H1 (cell line): ENCODE measurements around the gene DISC1. TPM values are rescaled to one million over a fixed set of nuclear protein-coding genes. Genes with fewer than 3 reads are reported as not detected.

Experiments used
- CTCF ChIA-PET: fragments of 300-600 bp; sonication (Branson Sonifier 250); formaldehyde crosslinking; loops from one replicate; lab custom pipeline; 2021; ENCODE audit not compliant: partially characterized antibody; lab: Charles Lee
- POLR2A ChIA-PET: fragments of 300-600 bp; sonication (Branson Sonifier 250); formaldehyde crosslinking; loops from one replicate; lab custom pipeline; 2021; ENCODE audit warnings: inconsistent platforms; ENCODE audit not compliant: partially characterized antibody; lab: Charles Lee
- DNase-seq, 2 experiments: peaks; one replicate each; pipeline versions ENCODE4 v3.0.0 to v3.0.0-alpha.2; 2010 to 2022; ENCODE audit warnings: low spot score in 2 of 2, low read depth in 1 of 2, mixed read lengths in 1 of 2
- FAIRE-seq: peaks from 2 replicates; lab custom pipeline; 2011; peaks lifted over from hg19 to GRCh38; lab: Jason Lieb, UNC
- H2AFZ ChIP-seq: 2 replicates; pipeline ENCODE4 v1.8.1; 2012; ENCODE audit warnings: low read length, inconsistent platforms
- H2AK5ac ChIP-seq: 2 replicates; pipeline ENCODE4 v1.6.1; 2013; ENCODE audit warnings: low read depth, low read length
- H2BK120ac ChIP-seq: replicated peaks from 2 replicates; pipeline ENCODE3; 2013; ENCODE audit warnings: low read depth, low read length, inconsistent platforms
- H2BK12ac ChIP-seq: 2 replicates; pipeline ENCODE4 v1.6.1; 2013; ENCODE audit warnings: low read depth, low read length
- H2BK15ac ChIP-seq: 2 replicates; pipeline ENCODE4 v1.6.1; 2013; ENCODE audit warnings: low read length
- H2BK20ac ChIP-seq: 2 replicates; pipeline ENCODE4 v1.6.1; 2013; ENCODE audit warnings: low read length
- H2BK5ac ChIP-seq: 2 replicates; pipeline ENCODE4 v1.6.1; 2013; ENCODE audit warnings: low read depth, low read length
- H3K14ac ChIP-seq: 2 replicates; pipeline ENCODE4 v1.6.1; 2013; ENCODE audit warnings: inconsistent platforms; ENCODE audit not compliant: insufficient read length
- H3K18ac ChIP-seq: 2 replicates; pipeline ENCODE4 v1.6.1; 2013; ENCODE audit warnings: low read length; ENCODE audit errors: extremely low read depth
- H3K23ac ChIP-seq: 2 replicates; pipeline ENCODE4 v1.6.1; 2013; ENCODE audit warnings: inconsistent platforms; ENCODE audit not compliant: insufficient read length
- H3K23me2 ChIP-seq: 2 replicates; pipeline ENCODE4 v1.6.1; 2013; ENCODE audit warnings: low read depth, low read length
- H3K27ac ChIP-seq: 2 replicates; pipeline ENCODE4 v1.6.1; 2011; ENCODE audit warnings: low read depth, low read length, inconsistent platforms
- H3K27me3 ChIP-seq, 4 experiments: replicated peaks in 1 of 4; 1 replicate in 1 of 4; 2 replicates in 3 of 4; pipeline versions ENCODE4 v1.6.1 to v1.8.1; 2011 to 2013; ENCODE audit warnings: low read length in 3 of 4, mild to moderate bottlenecking in 3 of 4, inconsistent platforms in 2 of 4, mixed read lengths in 2 of 4, moderate library complexity in 1 of 4; ENCODE audit not compliant: control insufficient read depth in 3 of 4, insufficient read depth in 3 of 4; ENCODE audit errors: extremely low read depth in 1 of 4
- H3K36me3 ChIP-seq, 4 experiments: 2 replicates each; pipeline versions ENCODE4 v1.6.1 to v1.8.1; 2011 to 2013; ENCODE audit warnings: mild to moderate bottlenecking in 4 of 4, low read length in 3 of 4, moderate library complexity in 2 of 4, control low read depth in 1 of 4, inconsistent platforms in 1 of 4; ENCODE audit not compliant: insufficient read depth in 4 of 4, control insufficient read depth in 2 of 4
- H3K4ac ChIP-seq: replicated peaks from 2 replicates; pipeline ENCODE3; 2013; ENCODE audit warnings: low read length, low read depth, mixed read lengths, inconsistent platforms; ENCODE audit not compliant: insufficient read length
- H3K4me1 ChIP-seq, 4 experiments: replicated peaks in 1 of 4; 1 replicate in 1 of 4; 2 replicates in 3 of 4; pipeline versions ENCODE4 v1.6.1 to v1.8.1; 2011 to 2013; ENCODE audit warnings: low read length in 3 of 4, inconsistent platforms in 2 of 4, mixed read lengths in 1 of 4; ENCODE audit not compliant: insufficient read depth in 4 of 4, control insufficient read depth in 3 of 4
- H3K4me2 ChIP-seq, 2 experiments: 2 replicates each; pipeline versions ENCODE4 v1.6.1 to v1.8.1; 2011 to 2013; ENCODE audit warnings: low read depth in 2 of 2, low read length in 2 of 2, control low read depth in 1 of 2, inconsistent platforms in 1 of 2, mild to moderate bottlenecking in 1 of 2; ENCODE audit not compliant: insufficient read depth in 1 of 2
- H3K4me3 ChIP-seq, 4 experiments: fragments of 200-600, 300-600 bp in 1 of 4; sonication (generic), shearing (Covaris generic), sonication (Bioruptor Twin) in 1 of 4; 2 replicates each; pipeline versions ENCODE4 v1.5.1 to v1.8.1; 2011 to 2016; ENCODE audit warnings: low read length in 4 of 4, low read depth in 3 of 4, control low read depth in 2 of 4, inconsistent platforms in 2 of 4, mild to moderate bottlenecking in 2 of 4, mixed read lengths in 1 of 4, moderate library complexity in 1 of 4; ENCODE audit not compliant: insufficient read depth in 2 of 4; ENCODE audit errors: extremely low read depth in 1 of 4
- H3K56ac ChIP-seq: replicated peaks from 2 replicates; pipeline ENCODE3; 2013; ENCODE audit warnings: low read depth, mild to moderate bottlenecking, mixed read lengths, low read length, inconsistent platforms; ENCODE audit not compliant: insufficient read length
- H3K79me1 ChIP-seq: 2 replicates; pipeline ENCODE4 v1.6.1; 2013; ENCODE audit warnings: low read depth, low read length, control low read depth
- H3K79me2 ChIP-seq, 2 experiments: 2 replicates each; pipeline versions ENCODE4 v1.6.1 to v1.8.1; 2012 to 2013; ENCODE audit warnings: low read length in 2 of 2, mild to moderate bottlenecking in 2 of 2, inconsistent platforms in 1 of 2; ENCODE audit not compliant: insufficient read depth in 2 of 2, control insufficient read depth in 1 of 2
- H3K9ac ChIP-seq, 4 experiments: replicated peaks in 1 of 4; 1 replicate in 1 of 4; 2 replicates in 3 of 4; pipeline versions ENCODE4 v1.6.1 to v1.8.1; 2011 to 2013; ENCODE audit warnings: low read depth in 3 of 4, low read length in 3 of 4, control low read depth in 2 of 4, mild to moderate bottlenecking in 2 of 4, moderate library complexity in 2 of 4, inconsistent platforms in 1 of 4; ENCODE audit errors: extremely low read depth in 1 of 4
- H3K9me3 ChIP-seq, 2 experiments: 2 replicates each; pipeline versions ENCODE4 v1.6.1 to v1.8.1; 2012 to 2013; ENCODE audit warnings: mild to moderate bottlenecking in 2 of 2, moderate library complexity in 2 of 2, control low read depth in 1 of 2, inconsistent platforms in 1 of 2, low read depth in 1 of 2, low read length in 1 of 2, mixed read lengths in 1 of 2; ENCODE audit not compliant: insufficient read depth in 2 of 2
- H4K20me1 ChIP-seq, 2 experiments: replicated peaks in 1 of 2; 2 replicates each; pipeline versions ENCODE3 to v1.8.1; 2011 to 2013; ENCODE audit warnings: inconsistent platforms in 2 of 2, low read length in 2 of 2, mild to moderate bottlenecking in 1 of 2; ENCODE audit not compliant: insufficient read depth in 2 of 2, control insufficient read depth in 1 of 2
- H4K5ac ChIP-seq: 2 replicates; pipeline ENCODE4 v1.6.1; 2013; ENCODE audit warnings: low read length, low read depth, mixed read lengths, inconsistent platforms; ENCODE audit not compliant: insufficient read length
- H4K8ac ChIP-seq: 2 replicates; pipeline ENCODE4 v1.8.0; 2013; ENCODE audit warnings: mild to moderate bottlenecking, moderate library complexity, low read length, inconsistent platforms; ENCODE audit not compliant: insufficient read depth; ENCODE audit errors: extremely low read depth
- H4K91ac ChIP-seq: replicated peaks from 2 replicates; pipeline ENCODE3; 2013; ENCODE audit warnings: low read length, mixed read lengths, inconsistent platforms; ENCODE audit not compliant: insufficient read length
- BACH1 ChIP-seq: IDR thresholded peaks from 2 replicates; pipeline ENCODE4 v1.6.1; 2012; ENCODE audit warnings: low read length, improper control_type of control experiment
- CTBP2 ChIP-seq: IDR thresholded peaks from 2 replicates; pipeline ENCODE4 v1.7.0; 2011; ENCODE audit warnings: borderline replicate concordance, mild to moderate bottlenecking, moderate library complexity, mixed read lengths, low read length; ENCODE audit not compliant: insufficient read depth, insufficient read length
- KDM4A ChIP-seq: IDR thresholded peaks from one replicate; pipeline ENCODE4 v1.7.1; 2012; ENCODE audit warnings: low read depth, mild to moderate bottlenecking, moderate library complexity, low read length, inconsistent platforms; ENCODE audit not compliant: severe bottlenecking
- KDM5A ChIP-seq: fragments of 200-600 bp; IDR thresholded peaks from 2 replicates; pipeline ENCODE4 v1.7.1; 2012; ENCODE audit warnings: mild to moderate bottlenecking, low read length, inconsistent platforms, mixed read lengths
- MAFK ChIP-seq: IDR thresholded peaks from 2 replicates; pipeline ENCODE4 v1.6.1; 2012; ENCODE audit warnings: low read depth, mild to moderate bottlenecking, improper control_type of control experiment, low read length
- PHF8 ChIP-seq: fragments of 200-600 bp; sonication (generic); conservative IDR thresholded peaks from 2 replicates; pipeline ENCODE4 v1.7.1; 2012; ENCODE audit warnings: low read depth, mild to moderate bottlenecking, inconsistent platforms, low read length, moderate library complexity
- SAP30 ChIP-seq: fragments of 300-600 bp; sonication (generic); IDR thresholded peaks from 2 replicates; pipeline ENCODE4 v1.7.1; 2012; ENCODE audit warnings: low read length, moderate library complexity, mild to moderate bottlenecking, inconsistent platforms; ENCODE audit not compliant: insufficient read depth, insufficient replicate concordance
- SIX5 ChIP-seq: IDR thresholded peaks from 2 replicates; pipeline ENCODE4 v1.6.1; 2011; ENCODE audit warnings: mild to moderate bottlenecking, low read depth, low read length
- SP4 ChIP-seq: IDR thresholded peaks from 2 replicates; pipeline ENCODE4 v1.6.1; 2012; ENCODE audit warnings: low read length, inconsistent platforms
- SUZ12 ChIP-seq: fragments of 200-600 bp; sonication (generic); IDR thresholded peaks from 2 replicates; pipeline ENCODE4 v1.6.1; 2012; ENCODE audit warnings: mild to moderate bottlenecking, inconsistent platforms, low read length, moderate library complexity, mixed read lengths
- TBP ChIP-seq: IDR thresholded peaks from 2 replicates; pipeline ENCODE4 v1.6.1; 2011; ENCODE audit warnings: low read depth, low read length, improper control_type of control experiment
- WGBS, 2 experiments: shearing (Covaris generic) in 1 of 2; methylation state at CpG; one replicate each; pipeline versions ENCODE4 v1.1.6 to v1.1.7; 2013 to 2015; ENCODE audit warnings: low lambda C conversion rate in 2 of 2, mixed read lengths in 2 of 2, inconsistent platforms in 1 of 2, low coverage in 1 of 2, missing lambda C conversion rate in 1 of 2; ENCODE audit not compliant: insufficient replicate concordance in 2 of 2, insufficient coverage in 1 of 2, insufficient read length in 1 of 2; ENCODE audit errors: extremely low coverage in 1 of 2, missing lambda C conversion rate in 1 of 2; 5-methylcytosine and 5-hydroxymethylcytosine counted together
- polyA plus RNA-seq, 7 experiments: library from polyadenylated mRNA; depleted of rRNA in 3 of 7; stranded (reverse) in 5 of 7; unstranded in 2 of 7; fragments of >200 nt in 5 of 7; fragments of 200-250 nt in 2 of 7; gene quantifications; 1 replicate in 5 of 7; 2 replicates in 1 of 7; 4 replicates in 1 of 7; pipeline versions ENCODE4 v1.2.1 to v1.2.3, GENCODE V29; 2011 to 2013; ENCODE audit warnings: missing spikeins in 2 of 7, mixed read lengths in 2 of 7
- total RNA-seq: library from RNA; stranded (reverse); fragmentation: NEBNext Ultra II Directional; extraction: Animal tissue kit (Norgen Biotek cat#: 25700); gene quantifications from 2 replicates; pipeline ENCODE4 v1.2.1, GENCODE V29; 2021
- TF ChIP-seq, protein P1 (sequence below): IDR thresholded peaks from 2 replicates; pipeline ENCODE4 v1.6.1; 2012; ENCODE audit warnings: low read length, inconsistent platforms

Gene DISC1
- total and polyA plus RNA-seq, 2 of the 8 experiments (the other 6 are each of a cell fraction or from before 2014, with no cell fraction given), result 1.1 to 3.5 TPM

DNA sequence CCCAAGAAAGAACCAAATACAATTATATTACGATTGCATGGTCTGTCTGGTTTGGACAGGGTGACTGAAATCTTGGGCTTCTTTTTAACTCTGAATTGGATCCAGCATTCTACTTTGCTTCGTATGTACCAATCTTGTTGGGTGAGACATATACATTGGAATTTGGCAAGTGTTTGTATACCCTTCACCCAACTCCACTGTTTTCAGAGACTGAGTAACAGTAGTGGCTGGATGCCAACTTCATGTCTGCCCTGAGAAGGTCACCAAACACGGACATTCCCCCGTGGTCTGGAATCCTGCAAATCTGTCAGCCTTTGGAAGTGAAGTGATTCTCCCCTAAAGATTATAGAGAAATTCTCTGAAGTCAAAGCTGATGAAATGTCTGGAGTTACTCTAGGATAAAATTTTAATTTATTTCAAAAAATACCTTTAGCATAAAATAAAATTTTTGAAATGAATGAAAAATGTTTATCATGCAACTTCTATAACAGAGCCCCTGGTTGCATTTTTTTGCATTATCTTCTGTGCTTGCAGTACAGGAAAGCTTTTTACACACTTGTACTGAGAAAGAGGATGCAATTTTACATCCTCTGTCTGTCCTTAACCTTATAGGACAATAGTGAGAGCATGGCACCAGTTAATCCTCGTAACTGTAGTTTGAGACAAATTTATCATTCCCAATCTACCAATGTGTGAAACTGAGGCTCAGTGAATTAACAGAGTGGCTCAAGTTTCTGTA lies 201.8 kb downstream of the DISC1 start:
- Histone ChIP-seq H2BK5ac (no peak overlapping the region), H2BK12ac (no peak overlapping the region), H3K79me1 (no peaks in the 10 kb centered on the region), H4K5ac (no peak overlapping the region), H4K8ac (no peak overlapping the region; the same call in 1 of the 2 replicates), H3K56ac (no peak overlapping the region), H2BK20ac (no peak overlapping the region), H3K79me2 (no peaks in the 10 kb centered on the region), H3K9me3 (no peaks in the 10 kb centered on the region), H2BK15ac (no peak overlapping the region), H3K27ac (no peak overlapping the region), H3K9ac (no peak overlapping the region), H4K20me1 (no peaks in the 10 kb centered on the region), H2BK120ac (no peak overlapping the region), H3K23me2 (no peaks in the 10 kb centered on the region; the same call in 1 of the 2 replicates), H3K4me2 (no peak overlapping the region), H3K36me3 (no peaks in the 10 kb centered on the region), H3K27me3 (no peaks in the 10 kb centered on the region), H3K23ac (no peak overlapping the region), H3K4me3 (no peak overlapping the region), H3K4ac (no peak overlapping the region), H2AFZ (no peak overlapping the region), H3K4me1 (no peaks in the 10 kb centered on the region), H2AK5ac (no peak overlapping the region), H3K14ac (no peak overlapping the region), H3K18ac (no peak overlapping the region), H4K91ac (no peak overlapping the region)
- POLR2A ChIA-PET, result no interaction called here
- no peak for DNase-seq
- CTCF ChIA-PET, result no interaction called here
- FAIRE-seq, result no peak
- WGBS, 2 experiments, result 92% methylated on average over 5 of the region's 5 CpGs; no CpG with 5 or more reads in 1 of the 2 experiments
- TF ChIP-seq SIX5 (no peak), SUZ12 (no peak), SAP30 (no peak), SP4 (no peak), CTBP2 (no peak), BACH1 (no peak), MAFK (no peak), PHF8 (no peak), TBP (no peak), KDM5A (no peak), KDM4A (no peak)
- TF ChIP-seq, protein P1, sequence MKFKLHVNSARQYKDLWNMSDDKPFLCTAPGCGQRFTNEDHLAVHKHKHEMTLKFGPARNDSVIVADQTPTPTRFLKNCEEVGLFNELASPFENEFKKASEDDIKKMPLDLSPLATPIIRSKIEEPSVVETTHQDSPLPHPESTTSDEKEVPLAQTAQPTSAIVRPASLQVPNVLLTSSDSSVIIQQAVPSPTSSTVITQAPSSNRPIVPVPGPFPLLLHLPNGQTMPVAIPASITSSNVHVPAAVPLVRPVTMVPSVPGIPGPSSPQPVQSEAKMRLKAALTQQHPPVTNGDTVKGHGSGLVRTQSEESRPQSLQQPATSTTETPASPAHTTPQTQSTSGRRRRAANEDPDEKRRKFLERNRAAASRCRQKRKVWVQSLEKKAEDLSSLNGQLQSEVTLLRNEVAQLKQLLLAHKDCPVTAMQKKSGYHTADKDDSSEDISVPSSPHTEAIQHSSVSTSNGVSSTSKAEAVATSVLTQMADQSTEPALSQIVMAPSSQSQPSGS, result no peak
